GF-D8 (cell line): ENCODE data around the gene ATPAF1.
"Not testable (repeated sequence)": the region's sequence is repeated elsewhere in the genome, so short reads cannot be mapped to it uniquely, and the experiment has no call there.

Experiments
- DNase-seq: peaks from one replicate; lab custom pipeline; 2025; lab: John Stamatoyannopoulos, UW

ATPAF1 gene

GRCh38 chr1:46681333-46682034 lies 13.3 kb upstream of the ATPAF1 start:
- DNase-seq, result no peak

DNA sequence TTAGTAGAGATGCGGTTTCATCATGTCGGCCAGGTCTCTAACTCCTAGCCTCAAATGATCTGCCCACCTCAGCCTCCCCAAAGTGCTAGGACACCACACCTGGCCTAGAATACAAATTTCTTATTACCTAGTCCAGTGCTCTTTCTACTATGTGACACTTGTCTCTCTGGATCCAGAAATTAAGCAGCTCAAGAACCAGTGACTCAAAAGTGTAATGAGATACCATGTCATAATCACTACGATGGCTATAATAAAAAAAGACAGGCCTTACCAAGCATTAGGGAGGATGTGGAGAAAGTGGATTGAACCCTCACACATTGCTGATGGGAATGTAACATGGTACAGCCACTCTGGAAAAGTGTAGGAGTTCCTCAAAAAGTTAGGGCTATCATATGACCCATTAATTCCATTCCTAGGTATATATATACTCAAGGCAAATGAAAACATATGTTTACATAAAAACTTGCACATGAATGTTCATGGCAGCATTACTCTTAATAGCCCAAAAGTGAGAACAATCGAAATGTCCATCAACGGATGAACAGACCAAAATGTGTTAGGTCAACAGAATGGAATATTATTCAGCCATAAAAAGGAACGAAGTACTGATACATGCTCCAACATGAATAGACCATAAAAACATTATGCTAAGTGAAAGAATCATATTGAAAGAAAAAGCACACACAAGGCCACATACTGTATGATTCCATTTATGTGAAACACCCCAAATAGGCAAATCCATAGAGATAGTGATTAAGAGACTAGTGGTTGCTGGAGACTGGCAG lies 11.8 kb upstream of the ATPAF1 start:
- DNase-seq, result no peak

DNA sequence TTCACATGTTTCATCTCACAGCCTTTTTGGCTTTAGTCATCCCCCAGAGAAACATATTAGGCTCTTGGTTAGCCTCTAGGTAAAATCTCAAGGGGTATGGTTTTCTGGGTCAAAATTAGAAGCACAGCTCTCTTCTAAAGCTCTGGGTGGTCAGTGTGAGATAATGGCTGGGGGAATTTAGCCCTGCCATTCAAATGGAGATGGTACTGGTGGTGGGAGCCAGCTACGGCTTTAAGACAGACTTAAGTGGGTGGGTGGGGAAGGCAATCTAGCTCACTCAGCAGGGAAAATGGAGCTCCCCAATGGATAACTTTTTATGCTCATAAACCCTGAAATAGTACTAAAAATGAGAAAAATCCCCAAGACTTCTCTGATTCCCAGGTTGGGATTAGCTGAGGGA lies 9.2 kb upstream of the ATPAF1 start:
- DNase-seq, result no peak

DNA sequence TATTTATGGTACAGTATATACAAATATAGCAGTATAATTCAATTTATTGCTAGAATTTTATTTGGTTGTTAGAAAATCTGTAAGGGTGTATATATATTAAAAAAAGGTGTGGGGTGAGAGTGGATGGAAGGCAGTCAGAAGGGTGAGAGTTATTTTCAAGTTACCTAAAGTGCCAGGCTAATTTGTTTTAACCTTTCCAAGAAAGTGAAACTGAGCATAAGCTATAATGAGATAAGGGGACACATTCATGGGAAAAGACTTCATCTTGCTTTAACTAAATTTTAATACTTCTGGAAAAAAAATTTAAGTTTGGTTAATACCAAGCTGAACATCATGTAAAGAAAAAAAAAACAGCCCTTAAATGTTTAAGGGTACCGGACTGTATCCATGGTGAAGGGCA lies 8.4 kb upstream of the ATPAF1 start:
- no peak for DNase-seq

- DNase-seq, result no peak
Measured at GRCh38 chr1:46675549-46676314, 7.6 kb upstream of the ATPAF1 start.

DNA sequence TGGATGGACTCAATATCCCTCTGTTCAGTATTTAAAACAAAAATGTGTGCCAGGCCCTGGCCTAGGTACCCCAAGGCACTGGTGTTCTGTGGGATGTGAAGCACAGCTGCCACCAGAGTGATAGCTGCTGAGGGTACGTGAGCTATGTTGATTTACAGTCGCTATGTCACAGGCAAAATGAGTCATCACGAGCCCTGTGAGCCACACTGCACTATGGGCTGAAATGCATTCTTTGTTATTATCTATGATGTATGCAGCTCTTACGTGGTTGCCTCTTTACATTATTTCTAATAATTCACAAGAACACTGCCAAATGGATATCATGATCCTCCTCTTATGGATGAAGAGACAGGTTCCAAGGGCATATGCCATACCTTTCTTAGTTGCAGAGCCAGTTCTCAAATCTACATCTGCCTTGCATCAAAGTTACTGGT lies 5.6 kb upstream of the ATPAF1 start:
- no peak for DNase-seq

GRCh38 chr1:46672696-46673095 lies 4.5 kb upstream of the ATPAF1 start:
- DNase-seq, result no peak

DNA sequence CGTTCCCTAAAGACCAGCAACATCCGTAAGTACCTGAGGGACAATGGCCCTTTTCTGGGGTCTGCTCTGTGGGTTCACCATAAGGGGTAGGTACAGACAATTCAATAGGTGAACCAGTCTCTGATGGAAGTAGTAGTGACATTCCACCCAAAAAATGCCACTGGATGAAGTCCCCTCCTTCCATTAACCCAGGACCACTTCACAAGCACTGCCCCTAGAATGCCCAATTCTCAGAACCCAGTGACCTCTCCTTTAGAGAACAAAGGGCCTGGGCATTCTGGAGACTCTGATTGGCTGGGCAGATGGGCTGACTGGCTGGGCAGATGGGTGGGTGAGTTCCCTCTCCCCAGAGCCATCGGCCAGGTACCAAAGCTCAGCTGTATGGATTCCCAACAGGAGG lies 3.4 kb upstream of the ATPAF1 start, which contains the start of gene TEX38:
Gene TEX38, plus strand, starts transcription at position 301 of the 400 bp plus-strand sequence. Its CDS starts 81 bp downstream, at position 382.
- no peak for DNase-seq

DNA sequence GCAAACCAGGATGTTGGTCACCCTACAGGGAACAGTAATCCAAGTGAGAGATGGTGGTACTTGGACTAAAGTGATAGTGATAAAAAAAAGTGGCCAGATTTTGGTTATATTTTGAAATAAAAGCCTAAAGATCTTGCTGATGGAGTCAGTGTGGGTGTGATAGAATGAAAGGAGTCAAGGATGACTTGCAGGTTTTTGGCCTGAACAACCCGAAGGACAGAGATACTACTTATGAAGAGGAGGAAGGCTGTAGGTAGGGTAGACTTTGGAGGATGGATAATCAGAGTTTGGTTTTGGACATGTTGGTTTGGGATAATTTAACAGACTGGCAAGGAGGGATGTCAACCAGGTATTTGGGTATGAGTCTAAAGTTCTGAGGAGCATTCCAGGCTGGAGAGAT lies 2.0 kb upstream of the ATPAF1 start:
- DNase-seq, result no peak

GRCh38 chr1:46665983-46666382 lies 2.2 kb downstream of the ATPAF1 start:
- no peak for DNase-seq

- not testable (repeated sequence) for DNase-seq
Measured at GRCh38 chr1:46662919-46663318, 5.2 kb downstream of the ATPAF1 start.

- DNase-seq, result not testable (repeated sequence)
Measured at GRCh38 chr1:46660116-46660515, 8.0 kb downstream of the ATPAF1 start.

GRCh38 chr1:46659307-46659870 lies 8.8 kb downstream of the ATPAF1 start:
- no peak for DNase-seq

DNA sequence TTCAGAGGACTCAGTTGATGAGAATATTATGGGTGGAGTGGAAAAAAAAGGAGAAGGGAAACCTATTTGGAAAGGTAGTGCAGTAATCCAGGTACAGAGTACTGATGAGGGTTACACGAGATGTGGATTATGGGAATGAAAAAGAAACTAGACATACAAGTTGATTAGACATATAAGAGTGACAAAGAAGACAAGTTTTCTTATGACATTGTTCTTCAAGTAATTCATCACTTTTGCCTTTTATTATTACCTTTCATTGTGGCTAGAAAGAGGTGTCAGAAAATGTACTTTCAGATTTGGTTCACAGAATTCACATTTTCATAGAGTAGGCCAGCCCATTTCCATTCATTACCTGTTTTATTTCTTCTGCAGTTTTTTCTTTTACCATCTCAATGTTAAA lies 10.4 kb downstream of the ATPAF1 start:
- DNase-seq, result no peak

GRCh38 chr1:46656643-46657042 lies 11.5 kb downstream of the ATPAF1 start:
- no peak for DNase-seq

- no peak for DNase-seq
Measured at GRCh38 chr1:46655848-46656247, 12.3 kb downstream of the ATPAF1 start.

DNA sequence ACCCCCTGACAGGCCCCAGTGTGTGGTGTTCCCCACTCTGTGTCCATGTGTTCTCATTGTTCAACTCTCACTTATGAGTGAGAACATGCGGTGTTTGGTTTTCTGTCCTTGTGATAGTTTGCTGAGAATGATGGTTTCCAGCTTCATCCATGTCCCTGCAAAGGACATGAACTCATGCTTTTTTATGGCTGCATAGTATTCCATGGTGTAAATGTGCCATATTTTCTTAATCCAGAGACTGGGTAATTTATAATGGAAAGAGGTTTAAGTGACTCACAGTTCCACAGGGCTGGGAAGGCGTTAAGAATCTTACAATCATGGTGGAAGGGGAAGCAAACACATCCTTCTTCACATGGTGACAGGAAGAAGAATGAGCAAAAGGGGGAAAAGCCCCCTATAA lies 13.5 kb downstream of the ATPAF1 start:
- DNase-seq, result not testable (repeated sequence)

DNA sequence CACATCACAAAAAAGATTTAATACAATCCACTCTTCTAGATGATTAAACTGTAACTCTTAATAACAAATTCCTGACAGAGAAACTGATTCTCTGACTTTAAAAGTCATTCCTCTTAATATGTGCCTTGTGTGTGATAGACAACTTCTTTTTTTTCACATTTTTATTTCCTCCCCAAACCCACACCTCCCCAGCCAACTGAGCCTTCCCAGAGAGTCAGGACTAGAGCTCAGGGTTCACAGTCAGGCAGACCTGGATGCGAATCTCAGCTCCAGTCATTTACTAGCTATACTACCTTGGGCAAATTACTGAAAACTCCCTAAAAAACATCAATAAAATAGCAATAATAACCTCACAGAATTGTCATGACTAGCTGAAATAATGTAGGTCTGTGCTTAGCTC lies 14.2 kb downstream of the ATPAF1 start:
- no peak for DNase-seq

DNA sequence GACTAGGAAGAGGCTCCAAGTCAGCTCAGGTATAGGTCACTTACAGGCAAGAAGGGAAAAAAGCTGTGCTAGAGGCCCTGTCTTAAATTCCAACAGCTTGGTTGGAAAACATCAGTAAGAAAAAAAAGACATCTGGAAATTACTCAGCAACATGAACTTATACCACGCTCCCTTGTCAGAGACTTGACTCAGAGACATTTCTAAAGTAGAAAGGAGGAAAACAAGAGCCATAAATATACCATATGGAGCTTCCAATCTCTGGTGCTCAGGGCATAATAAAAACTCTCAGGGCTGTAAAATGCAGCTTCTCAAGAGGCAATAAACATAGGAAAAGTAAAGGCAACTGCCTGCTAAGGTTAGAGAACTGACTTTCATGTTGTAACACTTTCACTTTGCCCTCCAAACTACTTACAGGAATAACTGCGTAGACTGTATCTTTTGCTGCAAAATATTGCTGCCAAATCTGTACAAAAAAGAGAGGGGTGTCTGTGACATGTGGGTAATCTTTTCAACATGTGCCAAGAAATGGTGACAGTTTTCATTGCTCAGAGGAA lies 14.7 kb downstream of the ATPAF1 start:
- no peak for DNase-seq

DNA sequence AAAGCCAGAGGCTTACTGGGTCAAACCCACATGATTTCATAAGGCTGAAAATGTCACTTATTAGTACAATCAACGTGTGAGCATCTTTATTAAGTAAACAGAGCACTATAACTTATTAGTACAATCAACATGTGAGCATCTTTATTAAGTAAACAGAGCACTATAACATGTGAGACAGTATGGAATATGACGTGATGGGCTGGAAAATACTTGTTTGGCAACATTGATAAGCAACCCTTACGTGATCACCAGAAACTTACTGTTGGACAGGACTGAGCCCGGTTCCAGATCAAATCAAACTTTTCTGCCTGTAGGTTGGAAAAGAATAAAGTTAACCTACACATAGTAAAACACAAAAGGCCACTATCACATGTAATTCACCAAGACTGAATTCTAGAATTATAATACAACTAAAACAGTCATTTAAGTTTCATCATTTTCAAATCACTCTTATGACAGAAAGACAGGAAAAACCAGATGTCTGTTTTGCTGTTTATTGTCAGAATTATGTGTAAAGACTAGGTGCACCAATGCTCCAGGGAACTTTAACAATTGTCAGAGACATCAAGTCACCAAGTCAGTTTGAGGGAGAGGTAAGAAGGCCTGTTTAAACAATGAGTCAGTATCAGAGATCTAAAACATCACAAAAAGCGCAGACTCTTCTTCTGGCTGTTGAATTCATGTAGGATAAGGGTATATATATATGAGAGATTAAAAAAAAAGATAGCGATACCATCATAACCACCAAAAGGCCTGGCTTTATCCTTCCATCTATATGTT lies 15.7 kb downstream of the ATPAF1 start:
- DNase-seq, result no peak

- not testable (repeated sequence) for DNase-seq
Measured at GRCh38 chr1:46651152-46651551, 17.0 kb downstream of the ATPAF1 start.
